SH-SY5Y (cell line): Measurements from ENCODE around the gene MROH7.

Source experiments
- GATA2 ChIP-seq: IDR thresholded peaks from 2 replicates; pipeline ENCODE4 v1.6.1; 2011; ENCODE audit warnings: mild to moderate bottlenecking, low read depth, low read length
- GATA3 ChIP-seq: IDR thresholded peaks from 2 replicates; pipeline ENCODE4 v1.6.1; 2011; ENCODE audit warnings: low read depth, mild to moderate bottlenecking, low read length, moderate library complexity

Gene MROH7

GRCh38 chr1:54624466-54625464, 16.8 kb upstream of the MROH7 start:
- no peak for TF ChIP-seq GATA3
- no peak for TF ChIP-seq GATA2

GRCh38 chr1:54627196-54627595, 14.4 kb upstream of the MROH7 start:
- no peak for TF ChIP-seq GATA3
- no peak for TF ChIP-seq GATA2

- TF ChIP-seq GATA3 (no peak), GATA2 (no peak)
These were observed 1.2 kb upstream of the MROH7 start for GRCh38 chr1:54640361-54640760.

GRCh38 chr1:54643736-54644135, 2.1 kb downstream of the MROH7 start:
- no peak for TF ChIP-seq GATA3

GRCh38 chr1:54645806-54646676, 4.5 kb downstream of the MROH7 start:
- TF ChIP-seq GATA2 (no peak), GATA3 (no peak)

GRCh38 chr1:54649130-54649898, 7.7 kb downstream of the MROH7 start:
- no peak for TF ChIP-seq GATA3
- no peak for TF ChIP-seq GATA2

GRCh38 chr1:54649921-54650320, 8.3 kb downstream of the MROH7 start:
- no peak for TF ChIP-seq GATA3
- no peak for TF ChIP-seq GATA2

- no peak for TF ChIP-seq GATA2
- no peak for TF ChIP-seq GATA3
These were observed 8.8 kb downstream of the MROH7 start for GRCh38 chr1:54650417-54650816.

- TF ChIP-seq GATA3, result no peak
- TF ChIP-seq GATA2, result no peak
These were observed 10.0 kb downstream of the MROH7 start for GRCh38 chr1:54651608-54652007.

- TF ChIP-seq GATA2 (no peak), GATA3 (no peak)
These were observed 10.6 kb downstream of the MROH7 start for GRCh38 chr1:54652168-54652567.

GRCh38 chr1:54653036-54653435, 11.4 kb downstream of the MROH7 start:
- no peak for TF ChIP-seq GATA2
- no peak for TF ChIP-seq GATA3

- TF ChIP-seq GATA3 (no peak), GATA2 (no peak)
These were observed 16.8 kb downstream of the MROH7 start for GRCh38 chr1:54658164-54658913.

GRCh38 chr1:54663725-54664124, 22.1 kb downstream of the MROH7 start:
- TF ChIP-seq GATA3, result no peak
- TF ChIP-seq GATA2, result no peak

GRCh38 chr1:54664364-54664763, 22.8 kb downstream of the MROH7 start:
- no peak for TF ChIP-seq GATA3
- no peak for TF ChIP-seq GATA2

- no peak for TF ChIP-seq GATA3
- TF ChIP-seq GATA2, result no peak
These were observed 24.3 kb downstream of the MROH7 start for GRCh38 chr1:54665852-54666251.
